ENCODE data around the gene CLEC4D. TPM values are rescaled to one million over a fixed set of nuclear protein-coding genes. Genes with fewer than 3 reads are reported as not detected.
"Not testable (repeated sequence)": the region's sequence is repeated elsewhere in the genome, so short reads cannot be mapped to it uniquely, and the experiment has no call there.

CLEC4D gene
- total RNA-seq, 1 experiment from 2014 or later, result not detected

DNA sequence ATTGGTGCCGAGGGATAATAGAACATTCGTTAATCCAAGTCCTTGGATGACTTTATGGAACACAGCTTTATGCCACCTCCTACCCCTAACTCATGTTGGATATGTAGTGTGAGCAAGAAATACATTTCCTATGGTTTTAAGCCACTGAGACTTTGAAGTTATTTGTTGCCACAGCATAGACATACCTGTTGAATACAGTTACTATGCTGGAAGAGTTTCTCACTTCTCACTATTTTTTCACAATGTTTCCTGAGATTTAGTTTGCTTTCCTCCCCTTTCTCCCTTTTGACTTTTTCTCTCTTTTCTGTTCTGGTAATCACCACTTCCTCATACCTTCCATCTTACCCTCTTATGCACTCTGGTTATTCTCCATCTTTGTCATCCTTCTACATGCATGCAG is 34.9 kb downstream of the CLEC4D start:
- H3K36me3 ChIP-seq, result no peaks in the 10 kb centered on the region
- DNase-seq (ENCODE audit: low read depth in 1 of 2, low spot score in 2 of 2), result no peak
- H3K4me1 ChIP-seq (replicated peaks), result no peaks in the 10 kb centered on the region
- H3K27ac ChIP-seq, result no peak overlapping the region
- no peaks in the 10 kb centered on the region for H3K27me3 ChIP-seq (replicated peaks)
- H3K4me3 ChIP-seq, result no peak overlapping the region
- no peaks in the 10 kb centered on the region for H3K9me3 ChIP-seq (replicated peaks)

DNA sequence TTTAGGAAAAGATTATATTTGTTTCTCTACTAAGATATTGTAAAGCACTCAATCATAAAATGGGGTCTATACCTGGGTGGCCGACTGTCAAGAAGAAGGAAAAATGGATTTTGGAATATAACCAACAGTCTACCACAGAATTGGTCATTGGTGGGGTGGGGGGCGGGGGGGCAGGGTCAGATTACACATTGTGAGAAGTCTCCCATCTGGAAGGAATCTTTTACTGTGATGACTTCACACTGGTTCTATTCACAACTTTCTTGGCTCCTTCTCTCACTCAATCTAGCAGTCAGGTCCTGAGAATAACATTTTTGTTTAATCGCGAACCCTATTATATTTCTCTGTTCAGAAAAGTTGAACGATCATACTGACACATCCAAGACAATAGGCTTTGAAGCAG is 36.1 kb downstream of the CLEC4D start:
- no peak for DNase-seq (ENCODE audit: low read depth in 1 of 2, low spot score in 2 of 2)
- Histone ChIP-seq H3K27ac (no peak overlapping the region), H3K4me3 (no peak overlapping the region), H3K27me3 (replicated peaks) (no peaks in the 10 kb centered on the region), H3K9me3 (replicated peaks) (no peaks in the 10 kb centered on the region), H3K36me3 (no peaks in the 10 kb centered on the region), H3K4me1 (replicated peaks) (peaks cover 1% of the 10 kb centered on the region; the same call in 1 of the 2 replicates)

DNA sequence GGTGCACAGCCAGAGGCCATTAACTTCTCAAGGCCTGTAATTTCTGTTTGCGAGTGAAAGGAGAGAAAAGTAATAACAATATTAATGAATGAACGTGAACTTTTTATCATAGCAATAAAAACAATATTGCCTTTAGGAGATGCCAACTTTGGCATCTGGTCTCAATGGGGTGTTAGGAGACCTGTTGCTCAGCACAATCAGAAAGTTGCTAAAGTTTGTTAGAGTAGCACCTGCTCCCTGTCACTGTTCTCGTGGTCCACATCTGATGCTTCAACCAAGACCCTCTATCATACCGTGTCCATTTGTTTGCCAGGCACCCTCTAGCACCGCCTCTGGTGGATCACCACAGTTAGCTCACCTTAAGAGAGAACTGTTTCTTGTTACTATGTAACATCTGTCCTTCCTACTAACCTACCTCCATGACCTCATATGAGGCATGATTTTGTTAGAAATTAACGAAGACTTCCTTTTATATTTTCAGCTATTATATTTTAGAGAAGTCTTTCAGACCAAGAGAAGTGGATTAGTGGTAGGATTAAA is 39.9 kb downstream of the CLEC4D start:
- H3K4me3 ChIP-seq, result no peak overlapping the region
- no peaks in the 10 kb centered on the region for H3K27me3 ChIP-seq (replicated peaks)
- no peak overlapping the region for H3K27ac ChIP-seq
- H3K4me1 ChIP-seq (replicated peaks), result peaks cover 7% of the 10 kb centered on the region
- H3K36me3 ChIP-seq, result no peaks in the 10 kb centered on the region
- no peaks in the 10 kb centered on the region; the same call in 1 of the 2 replicates for H3K9me3 ChIP-seq (replicated peaks)
- no peak for DNase-seq (ENCODE audit: low read depth in 1 of 2, low spot score in 2 of 2)

DNA sequence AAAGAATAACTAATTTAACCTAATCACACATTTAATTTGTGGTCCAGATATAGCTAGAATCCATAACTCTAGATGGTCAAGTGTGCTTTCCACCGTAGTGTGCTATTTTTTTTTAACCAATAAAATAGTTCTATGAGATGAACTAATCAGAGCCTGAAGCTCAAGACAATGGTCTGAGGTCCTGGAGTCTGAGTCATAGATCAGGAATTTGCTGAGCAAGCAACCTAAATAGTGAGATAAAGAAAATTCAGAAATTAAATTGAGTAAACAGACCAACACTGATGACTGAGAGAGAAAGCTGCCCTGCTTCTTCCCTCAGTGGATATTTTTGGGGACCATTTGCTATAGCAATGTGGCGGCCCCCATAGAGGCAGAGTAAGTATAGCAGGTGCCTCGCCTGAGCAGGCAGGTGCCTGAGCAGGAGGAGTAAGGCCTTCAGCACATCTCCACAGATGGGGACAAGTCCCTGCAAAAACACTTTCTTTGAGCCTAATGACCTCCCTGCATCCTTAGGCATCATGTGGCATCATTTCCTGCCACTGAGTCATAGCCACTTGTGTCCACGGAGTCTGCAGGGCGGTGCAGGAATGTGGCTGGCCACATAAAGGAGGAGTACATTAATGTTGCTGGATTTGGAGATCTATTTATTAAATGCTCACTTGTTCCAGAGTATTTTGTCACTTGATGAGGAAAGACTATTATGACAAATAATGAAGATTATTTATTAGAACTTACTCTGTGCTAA is 41.3 kb downstream of the CLEC4D start:
- peaks cover 7% of the 10 kb centered on the region for H3K4me1 ChIP-seq (replicated peaks)
- H3K36me3 ChIP-seq, result no peaks in the 10 kb centered on the region
- no peaks in the 10 kb centered on the region for H3K27me3 ChIP-seq (replicated peaks)
- H3K27ac ChIP-seq, result no peak overlapping the region
- H3K9me3 ChIP-seq (replicated peaks), result no peaks in the 10 kb centered on the region; the same call in 1 of the 2 replicates
- H3K4me3 ChIP-seq, result no peak overlapping the region
- DNase-seq (ENCODE audit: low read depth in 1 of 2, low spot score in 2 of 2), result peak in 1 of 2 experiments; percentile 51

DNA sequence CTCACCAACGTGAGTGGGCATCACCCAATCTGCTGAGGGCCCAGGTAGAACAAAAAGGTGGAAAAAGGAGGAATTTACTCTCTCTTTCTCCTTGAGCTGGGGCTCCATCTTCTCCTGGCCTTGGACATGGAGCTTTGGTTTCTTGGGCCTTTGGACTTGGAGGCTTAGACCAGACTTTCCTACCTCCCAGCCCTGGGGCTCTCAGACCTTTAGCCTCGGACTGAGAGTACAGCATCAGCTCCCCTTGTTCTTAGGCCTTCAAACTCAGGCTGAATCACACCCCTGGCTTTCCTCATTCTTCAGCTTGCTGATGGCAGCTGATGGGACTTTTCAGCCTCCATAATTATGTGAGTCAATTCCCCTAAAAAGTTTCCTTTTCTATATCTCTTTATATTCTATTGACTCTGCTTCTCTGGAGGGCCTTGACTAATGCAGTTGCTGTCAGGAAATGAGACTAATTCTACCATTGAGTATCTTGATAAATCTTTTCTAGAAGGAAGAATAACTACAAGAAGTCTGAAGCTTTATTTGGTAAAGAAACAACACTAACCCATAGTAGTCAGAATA is 43.3 kb downstream of the CLEC4D start:
- Histone ChIP-seq H3K27ac (no peak overlapping the region), H3K36me3 (no peaks in the 10 kb centered on the region), H3K27me3 (replicated peaks) (no peaks in the 10 kb centered on the region), H3K4me3 (no peak overlapping the region), H3K9me3 (replicated peaks) (no peaks in the 10 kb centered on the region; the same call in 1 of the 2 replicates), H3K4me1 (replicated peaks) (peaks cover 7% of the 10 kb centered on the region)
- DNase-seq (ENCODE audit: low read depth in 1 of 2, low spot score in 2 of 2), result no peak

DNA sequence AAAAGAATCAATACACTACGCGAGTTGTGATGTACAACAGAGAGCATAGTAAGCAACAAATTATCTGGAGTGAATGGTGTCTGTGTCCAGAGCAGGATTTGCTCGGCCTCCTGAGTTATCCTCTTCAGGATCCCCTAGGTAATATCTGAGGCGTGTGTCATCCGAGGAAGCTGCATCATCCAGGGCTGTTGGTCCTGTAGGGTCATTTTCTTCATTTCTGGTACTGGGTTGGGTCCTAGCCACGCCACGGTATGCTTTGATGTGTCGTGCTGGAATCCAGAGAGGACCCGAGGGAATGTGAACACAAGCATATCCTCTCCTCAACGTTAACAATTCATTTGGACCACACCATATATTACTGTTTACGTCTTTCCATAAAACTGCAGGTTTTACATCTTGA is 46.4 kb downstream of the CLEC4D start:
- no peak overlapping the region for H3K4me3 ChIP-seq
- no peak for DNase-seq (ENCODE audit: low read depth in 1 of 2, low spot score in 2 of 2)
- no peaks in the 10 kb centered on the region for H3K36me3 ChIP-seq
- no peaks in the 10 kb centered on the region; the same call in 1 of the 2 replicates for H3K9me3 ChIP-seq (replicated peaks)
- H3K27ac ChIP-seq, result no peak overlapping the region
- peaks cover 3% of the 10 kb centered on the region for H3K4me1 ChIP-seq (replicated peaks)
- H3K27me3 ChIP-seq (replicated peaks), result no peaks in the 10 kb centered on the region

DNA sequence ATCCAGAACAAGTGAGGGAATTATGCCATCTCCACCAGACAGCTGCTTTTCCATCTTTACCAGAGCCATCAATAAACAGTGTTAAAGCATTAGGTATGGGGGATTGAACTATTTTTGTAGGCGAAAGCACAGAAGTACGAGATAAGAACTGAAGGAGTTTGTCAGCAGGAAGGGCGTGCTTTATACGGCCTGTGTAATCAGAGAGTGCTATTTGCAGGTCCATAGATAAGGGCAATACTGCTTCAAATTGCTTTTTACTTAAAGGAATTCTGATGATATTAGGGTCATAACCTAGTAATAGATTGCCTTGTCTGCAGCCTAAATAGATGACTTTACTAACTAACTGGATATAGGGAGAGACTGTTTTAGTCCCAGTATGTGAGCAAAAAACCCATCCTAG is 47.7 kb downstream of the CLEC4D start:
- Histone ChIP-seq H3K27ac (no peak overlapping the region), H3K36me3 (no peaks in the 10 kb centered on the region), H3K4me3 (no peak overlapping the region), H3K27me3 (replicated peaks) (no peaks in the 10 kb centered on the region), H3K9me3 (replicated peaks) (no peaks in the 10 kb centered on the region; the same call in 1 of the 2 replicates), H3K4me1 (replicated peaks) (no peaks in the 10 kb centered on the region)
- no peak for DNase-seq (ENCODE audit: low read depth in 1 of 2, low spot score in 2 of 2)

DNA sequence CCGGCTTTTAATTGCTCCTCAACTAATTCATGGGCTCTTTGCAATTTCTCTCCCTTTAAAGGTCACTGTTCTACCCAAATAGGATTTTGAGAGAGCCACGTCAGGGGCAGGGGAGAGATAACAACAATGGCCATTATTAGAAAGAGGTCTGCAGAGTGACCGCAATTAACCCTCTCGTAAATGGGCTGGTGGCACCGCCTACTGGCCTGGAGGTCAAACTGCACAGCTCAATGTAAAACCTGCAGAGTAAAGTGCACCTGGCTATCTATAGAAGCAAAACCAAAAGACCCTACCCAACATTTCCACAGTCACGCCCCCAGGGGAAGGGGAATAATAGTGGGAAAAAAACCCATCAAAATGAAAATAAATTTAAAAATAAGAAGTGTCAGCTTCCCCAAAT is 49.0 kb downstream of the CLEC4D start:
- Histone ChIP-seq H3K27me3 (replicated peaks) (no peaks in the 10 kb centered on the region), H3K4me3 (no peak overlapping the region), H3K36me3 (no peaks in the 10 kb centered on the region), H3K27ac (no peak overlapping the region), H3K9me3 (replicated peaks) (no peaks in the 10 kb centered on the region; the same call in 1 of the 2 replicates), H3K4me1 (replicated peaks) (no peaks in the 10 kb centered on the region)
- no peak for DNase-seq (ENCODE audit: low read depth in 1 of 2, low spot score in 2 of 2)

DNA sequence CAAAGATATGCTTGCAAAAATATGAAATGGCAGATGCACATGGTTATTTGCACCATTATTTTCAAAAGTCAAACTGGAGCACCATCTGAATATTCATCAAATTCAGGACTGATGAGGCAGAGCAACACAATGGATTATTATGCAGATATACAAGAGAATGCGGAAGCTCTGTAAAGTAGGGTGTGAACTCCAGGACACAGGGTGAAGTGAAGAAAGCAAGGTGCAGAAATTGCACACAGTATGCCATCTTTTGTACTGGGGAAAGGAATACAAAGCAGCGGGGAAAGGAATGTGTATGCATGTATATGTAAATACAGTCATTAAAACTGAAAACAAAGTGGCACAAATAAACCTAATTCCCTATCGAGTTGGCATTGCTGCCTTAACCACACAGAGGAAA is 50.1 kb downstream of the CLEC4D start:
- no peaks in the 10 kb centered on the region; the same call in 1 of the 2 replicates for H3K9me3 ChIP-seq (replicated peaks)
- no peak overlapping the region for H3K4me3 ChIP-seq
- H3K27ac ChIP-seq, result no peak overlapping the region
- no peaks in the 10 kb centered on the region for H3K36me3 ChIP-seq
- no peak for DNase-seq (ENCODE audit: low read depth in 1 of 2, low spot score in 2 of 2)
- no peaks in the 10 kb centered on the region for H3K4me1 ChIP-seq (replicated peaks)
- H3K27me3 ChIP-seq (replicated peaks), result no peaks in the 10 kb centered on the region

DNA sequence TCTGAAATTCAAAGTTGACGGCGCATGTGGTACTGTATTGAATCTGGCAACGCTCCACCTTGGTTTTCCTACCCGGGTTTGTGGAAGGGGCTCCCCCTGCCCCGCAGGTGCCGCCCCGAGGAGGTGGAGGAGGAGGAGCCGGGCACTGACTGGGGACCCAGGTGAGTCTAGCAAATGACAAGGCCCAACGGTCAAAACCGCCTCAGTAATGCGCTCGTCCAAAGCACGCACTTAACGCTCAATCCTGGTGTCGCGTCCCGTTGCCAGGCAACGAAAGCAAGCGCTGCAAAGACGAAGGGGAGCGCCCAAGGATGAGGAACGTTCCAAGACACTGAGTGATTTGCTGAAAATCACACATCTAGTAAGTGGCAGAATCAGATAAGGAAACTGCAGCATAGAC is 51.4 kb downstream of the CLEC4D start:
- no peak overlapping the region for H3K27ac ChIP-seq
- H3K9me3 ChIP-seq (replicated peaks), result no peaks in the 10 kb centered on the region
- H3K4me1 ChIP-seq (replicated peaks), result no peaks in the 10 kb centered on the region
- H3K4me3 ChIP-seq, result no peak overlapping the region
- DNase-seq (ENCODE audit: low read depth in 1 of 2, low spot score in 2 of 2), result no peak
- H3K36me3 ChIP-seq, result no peaks in the 10 kb centered on the region
- H3K27me3 ChIP-seq (replicated peaks), result no peaks in the 10 kb centered on the region

DNA sequence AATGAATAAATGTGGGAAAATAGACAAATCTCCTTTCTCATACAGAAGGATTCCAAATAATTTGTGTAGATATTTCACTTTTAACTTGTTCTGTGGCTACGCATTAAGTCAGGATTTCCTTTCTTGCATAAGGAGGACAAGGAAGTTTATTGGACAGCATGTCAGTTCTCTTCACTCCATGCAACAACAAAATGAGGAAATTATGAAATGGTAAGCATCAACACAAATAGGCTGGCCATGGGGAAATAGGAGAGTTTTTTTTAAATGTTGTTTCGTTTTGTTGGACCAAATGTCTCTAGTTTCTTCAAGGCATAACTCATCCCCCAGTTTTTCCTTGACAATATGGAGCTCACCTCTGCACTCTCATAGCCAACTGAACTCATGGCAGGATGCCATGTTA is 52.7 kb downstream of the CLEC4D start:
- H3K9me3 ChIP-seq (replicated peaks); H3K4me3 ChIP-seq: not testable (repeated sequence)

DNA sequence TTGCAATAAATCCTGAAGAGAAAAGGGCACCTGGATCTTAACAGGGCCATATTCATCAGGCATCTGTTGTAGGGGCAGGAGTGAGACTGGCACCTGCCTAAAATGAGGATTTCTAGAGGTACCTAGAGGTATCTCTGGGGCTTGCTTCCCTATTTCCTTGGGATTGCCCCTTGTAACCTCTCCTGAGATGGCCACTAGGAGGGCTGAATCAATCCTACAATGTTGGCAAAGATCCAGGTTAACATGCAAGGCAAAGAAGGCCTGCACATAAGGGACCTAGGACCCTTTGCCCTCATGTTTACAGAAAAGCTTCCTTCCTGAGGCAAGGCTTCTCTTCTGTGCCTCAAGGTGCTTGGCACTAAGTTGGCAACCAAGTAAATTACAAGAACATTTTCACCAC is 53.2 kb downstream of the CLEC4D start:
- Histone ChIP-seq H3K9me3 (replicated peaks) (no peaks in the 10 kb centered on the region), H3K4me3 (no peak overlapping the region), H3K27me3 (replicated peaks) (no peaks in the 10 kb centered on the region), H3K27ac (no peak overlapping the region), H3K4me1 (replicated peaks) (no peaks in the 10 kb centered on the region), H3K36me3 (no peaks in the 10 kb centered on the region)
- DNase-seq (ENCODE audit: low read depth in 1 of 2, low spot score in 2 of 2), result no peak

More for the DNA sequence above, 52.7 kb downstream of the CLEC4D start:
- H3K4me1 ChIP-seq (replicated peaks); H3K27ac ChIP-seq; H3K27me3 ChIP-seq (replicated peaks); DNase-seq (ENCODE audit: low read depth in 1 of 2, low spot score in 2 of 2); H3K36me3 ChIP-seq: not testable (repeated sequence)

Data from SJSA1 (cell line).